Stimulated activated naive CD4-positive, alpha-beta T cell treated with Interleukin-2 at 50 U/mL for 16 hours (primary cell): ENCODE data around the gene BST2.
A peak's percentile ranks its signal among the peaks of the same experiment; 100 is the strongest.

ENCODE experiments used
- DNase-seq: peaks from one replicate; lab custom pipeline; 2025; lab: John Stamatoyannopoulos, UW

The BST2 gene

DNA sequence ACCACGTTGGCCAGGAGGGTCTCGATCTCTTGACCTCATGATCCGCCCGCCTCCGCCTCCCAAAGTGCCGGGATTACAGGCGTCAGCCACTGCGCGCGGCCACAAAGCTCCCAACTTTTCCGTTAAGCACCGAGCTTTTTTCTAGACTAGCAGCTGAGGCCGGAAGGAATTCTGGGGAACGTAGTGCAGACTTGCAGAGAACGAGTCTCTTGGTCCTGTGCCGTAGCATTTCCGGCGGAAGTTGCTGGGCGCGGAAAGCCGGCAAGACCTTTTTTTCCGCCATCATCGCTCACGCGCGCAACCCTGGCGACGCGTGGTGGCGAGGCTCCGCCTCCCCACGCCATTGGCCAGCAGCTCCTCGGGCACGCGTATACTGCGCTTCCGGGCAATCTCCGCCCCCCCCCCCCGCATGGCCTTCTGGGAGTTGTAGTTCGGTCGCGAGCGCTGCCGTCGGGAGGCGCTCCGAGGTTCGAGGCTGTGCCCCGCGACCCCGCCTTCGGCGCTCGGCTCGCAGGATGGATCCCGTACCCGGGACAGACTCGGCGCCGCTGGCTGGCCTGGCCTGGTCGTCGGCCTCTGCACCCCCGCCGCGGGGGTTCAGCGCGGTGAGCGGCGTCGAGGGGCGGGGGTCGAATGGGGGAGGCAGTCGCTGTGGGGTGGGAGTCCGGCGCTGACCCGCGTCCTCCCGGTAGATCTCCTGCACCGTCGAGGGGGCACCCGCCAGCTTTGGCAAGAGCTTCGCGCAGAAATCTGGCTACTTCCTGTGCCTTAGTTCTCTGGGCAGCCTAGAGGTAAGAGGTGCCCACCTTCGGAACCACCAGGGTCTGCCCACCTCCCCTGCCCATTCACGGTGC lies 14.4 kb upstream of the BST2 start, which contains the start of gene MVB12A:
Gene MVB12A, plus strand, starts transcription at position 427 of the 854 bp plus-strand sequence. Its CDS starts 89 bp downstream, at position 516.
- DNase-seq, result peak; percentile 97

GRCh38 chr19:17419154-17419620 lies 13.8 kb upstream of the BST2 start:
- DNase-seq, result no peak

DNA sequence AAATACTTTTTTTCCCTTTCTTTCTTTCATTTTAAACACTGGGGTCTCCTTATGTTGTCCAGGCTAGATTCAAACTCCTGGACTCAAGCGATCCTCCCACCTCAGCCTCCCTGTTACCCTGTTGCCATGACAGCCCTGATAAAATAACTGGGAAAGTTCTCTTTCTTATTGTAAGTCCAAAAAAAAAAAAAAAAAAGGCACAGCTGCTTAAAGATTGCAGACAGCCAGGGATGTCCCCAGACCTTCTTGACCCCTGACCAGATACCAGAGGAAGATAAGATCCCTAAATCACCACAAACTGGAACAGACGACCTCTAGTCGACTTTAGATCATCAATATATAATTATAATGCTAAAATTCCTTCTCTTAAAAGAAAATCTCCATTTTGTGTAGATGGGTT lies 13.3 kb upstream of the BST2 start:
- no peak for DNase-seq

GRCh38 chr19:17415121-17415520 lies 9.7 kb upstream of the BST2 start:
- DNase-seq, result no peak

DNA sequence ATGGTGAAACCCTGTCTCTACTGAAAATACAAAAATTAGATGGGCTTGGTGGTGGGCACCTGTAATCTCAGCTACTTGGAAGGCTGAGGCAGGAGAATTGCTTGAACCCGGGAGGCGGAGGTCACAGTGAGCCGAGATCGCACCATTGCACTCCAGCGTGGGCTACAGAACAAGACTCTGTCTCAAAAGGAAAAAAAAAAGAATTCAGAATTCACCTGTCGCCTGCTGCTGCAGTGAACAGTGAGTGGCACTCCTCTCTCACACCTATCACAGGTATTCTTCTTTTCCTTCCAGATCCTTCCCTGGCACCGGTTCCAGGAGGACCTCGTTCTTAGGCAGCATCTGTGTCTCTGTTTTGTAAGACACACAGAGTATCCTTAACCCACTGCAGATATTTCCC lies 8.7 kb upstream of the BST2 start:
- no peak for DNase-seq

GRCh38 chr19:17411801-17412200 lies 6.4 kb upstream of the BST2 start:
- no peak for DNase-seq

GRCh38 chr19:17409990-17410389 lies 4.6 kb upstream of the BST2 start:
- no peak for DNase-seq

- no peak for DNase-seq
Observed at GRCh38 chr19:17406887-17407196, 1.4 kb upstream of the BST2 start.

- DNase-seq, result no peak
Observed at GRCh38 chr19:17406046-17406886, 836 bp upstream of the BST2 start.

GRCh38 chr19:17404621-17405249 lies 695 bp downstream of the BST2 start:
- DNase-seq, result no peak

DNA sequence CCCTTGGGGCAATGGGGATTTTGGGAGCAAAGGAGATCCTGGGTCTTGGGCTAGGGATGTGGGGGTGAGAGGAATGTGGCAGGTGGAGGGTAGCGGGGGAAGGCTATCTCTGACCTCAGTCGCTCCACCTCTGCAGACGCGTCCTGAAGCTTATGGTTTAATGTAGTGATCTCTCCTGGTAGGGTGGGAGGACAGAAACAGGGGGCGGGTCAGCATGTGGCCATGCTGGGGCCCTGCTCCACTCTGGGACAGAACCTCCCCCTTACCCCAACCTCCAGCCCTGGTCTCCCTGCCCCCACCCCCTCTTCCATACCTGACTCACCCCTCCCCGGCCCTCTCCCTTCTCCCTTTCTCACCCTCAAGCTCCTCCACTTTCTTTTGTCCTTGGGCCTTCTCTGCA lies 1.4 kb downstream of the BST2 start:
- no peak for DNase-seq

DNA sequence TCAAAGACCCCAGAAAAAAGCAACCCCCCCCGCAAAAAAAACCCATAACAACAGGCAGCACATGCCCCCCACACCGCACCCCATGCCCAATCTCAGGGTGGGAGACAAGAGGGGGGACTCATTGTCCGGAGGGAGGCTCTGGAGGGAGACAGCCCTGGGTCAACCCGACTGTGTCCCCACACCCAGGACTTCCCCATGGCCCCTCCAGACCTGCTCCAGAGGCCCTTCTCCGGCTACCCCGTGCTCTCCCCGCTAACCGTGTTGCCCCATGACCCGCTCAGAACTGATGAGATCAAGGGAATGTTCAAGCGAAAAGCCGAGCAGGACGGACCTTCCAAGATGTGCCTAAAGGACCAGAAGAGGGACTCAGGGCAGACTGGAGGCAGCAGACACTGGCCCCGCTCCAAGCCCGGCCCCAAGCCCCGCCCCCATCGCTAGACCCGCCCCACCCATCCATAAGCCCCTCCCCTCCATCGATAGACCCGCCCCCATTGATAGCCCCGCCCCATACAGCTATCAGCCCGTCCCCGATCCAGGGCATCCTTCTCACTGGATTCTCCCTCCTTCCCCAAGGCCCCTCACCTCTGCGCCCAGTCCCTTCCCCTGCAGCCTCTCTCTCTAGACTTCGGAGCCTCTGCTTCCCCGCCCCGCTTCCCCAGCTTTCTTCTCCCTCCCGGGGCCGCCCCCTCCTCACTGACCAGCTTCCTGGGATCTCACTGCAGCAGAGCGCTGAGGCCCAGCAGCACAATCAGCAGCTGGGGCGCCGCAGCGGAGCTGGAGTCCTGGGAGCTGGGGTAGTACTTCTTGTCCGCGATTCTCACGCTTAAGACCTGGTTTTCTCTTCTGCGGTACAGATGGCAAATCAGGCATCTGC lies 2.2 kb downstream of the BST2 start:
- DNase-seq, result peak; percentile 34

DNA sequence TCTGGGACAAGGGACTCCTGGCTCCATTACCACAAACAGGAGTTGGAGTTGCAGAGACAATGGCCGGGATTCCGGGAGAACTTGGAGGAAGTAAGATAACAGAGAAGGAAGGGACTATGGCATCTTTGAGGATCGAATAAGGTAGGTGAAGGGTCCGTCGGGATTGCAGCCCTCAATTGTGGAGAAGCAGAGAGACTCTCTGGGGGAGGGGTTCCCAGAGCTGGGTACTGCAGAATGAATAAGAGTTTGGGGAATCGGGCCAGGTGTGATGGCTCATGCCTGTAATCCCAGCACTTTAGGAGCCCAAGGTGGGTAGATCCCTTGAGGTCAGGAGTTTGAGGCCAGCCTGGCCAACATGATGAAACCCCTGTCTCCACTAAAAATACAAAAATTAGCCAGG lies 3.8 kb downstream of the BST2 start:
- DNase-seq, result no peak

GRCh38 chr19:17398902-17399527 lies 6.4 kb downstream of the BST2 start:
- no peak for DNase-seq

DNA sequence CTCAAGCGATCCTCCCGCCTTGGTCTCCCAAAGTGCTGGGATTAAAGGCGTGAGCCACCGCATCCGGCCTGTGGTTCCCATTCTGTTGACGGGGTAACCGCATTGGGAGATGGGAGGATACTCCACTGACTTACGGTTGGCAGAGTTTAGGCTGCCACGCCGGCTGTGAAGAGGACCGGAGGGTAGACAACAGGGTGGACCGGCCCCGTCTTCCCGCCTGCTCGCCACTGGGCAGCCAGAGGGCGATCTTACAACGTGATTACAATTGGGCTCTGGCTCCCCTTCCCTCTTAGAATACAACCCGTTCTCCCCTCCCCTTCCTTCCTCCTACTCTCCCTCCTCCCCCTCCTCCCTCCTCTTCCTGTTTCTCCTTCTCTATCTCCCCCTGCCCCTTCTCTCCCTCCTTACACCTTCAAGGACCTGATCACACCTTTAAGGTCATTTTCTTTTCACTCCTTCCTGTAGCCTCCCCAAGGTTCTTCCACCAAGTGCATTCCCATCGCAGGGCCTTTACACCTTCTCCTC lies 10.5 kb downstream of the BST2 start:
- DNase-seq, result peak; percentile 60

GRCh38 chr19:17393914-17394313 lies 11.5 kb downstream of the BST2 start, which contains the start of gene CCDC194:
Gene CCDC194 (minus strand): TSS chr19:17394196. CDS start chr19:17394158, 38 bp downstream.
- no peak for DNase-seq

GRCh38 chr19:17393002-17393401 lies 12.4 kb downstream of the BST2 start:
- DNase-seq, result no peak

- no peak for DNase-seq
Observed at GRCh38 chr19:17391371-17392151, 13.9 kb downstream of the BST2 start.

- peak; percentile 92 for DNase-seq
Observed at GRCh38 chr19:17390665-17391370, 14.6 kb downstream of the BST2 start.
